ENCODE results near the gene CLASRP.

CLASRP gene

DNA sequence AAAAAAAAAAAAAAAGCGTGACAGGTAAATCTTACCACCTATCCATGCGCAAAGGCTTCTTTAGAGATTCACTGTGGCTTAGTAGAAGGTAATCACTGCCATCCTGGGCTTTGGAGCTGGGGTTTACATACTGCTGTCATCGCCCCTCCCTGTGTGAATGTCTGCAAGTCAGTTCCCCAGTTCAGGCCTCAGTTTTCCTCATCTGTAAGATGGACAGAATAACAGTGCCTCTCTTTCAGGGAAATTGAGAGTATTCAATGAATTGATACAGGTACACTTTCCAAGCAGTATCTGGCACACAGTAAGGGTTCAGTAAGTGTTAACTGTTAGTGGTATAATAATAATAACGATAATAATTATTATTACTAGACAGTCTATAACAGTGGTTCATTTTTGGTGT lies 35.4 kb upstream of the CLASRP start:
- peaks cover 35% of the 10 kb centered on the region for H3K4me1 ChIP-seq (ENCODE audit: control insufficient read depth, insufficient read depth, low read length)
- no peaks in the 10 kb centered on the region for H3K36me3 ChIP-seq (ENCODE audit: control insufficient read depth, insufficient read depth, low read length)
- no peak overlapping the region for H3K9ac ChIP-seq (ENCODE audit: low read length)
- no peak overlapping the region for H3K4me3 ChIP-seq (ENCODE audit: low read length)
- no peaks in the 10 kb centered on the region for H3K27me3 ChIP-seq (ENCODE audit: control insufficient read depth, insufficient read depth, low read length)
- H3K9me3 ChIP-seq (ENCODE audit: control insufficient read depth, low read length): no peaks in the 10 kb centered on the region

DNA sequence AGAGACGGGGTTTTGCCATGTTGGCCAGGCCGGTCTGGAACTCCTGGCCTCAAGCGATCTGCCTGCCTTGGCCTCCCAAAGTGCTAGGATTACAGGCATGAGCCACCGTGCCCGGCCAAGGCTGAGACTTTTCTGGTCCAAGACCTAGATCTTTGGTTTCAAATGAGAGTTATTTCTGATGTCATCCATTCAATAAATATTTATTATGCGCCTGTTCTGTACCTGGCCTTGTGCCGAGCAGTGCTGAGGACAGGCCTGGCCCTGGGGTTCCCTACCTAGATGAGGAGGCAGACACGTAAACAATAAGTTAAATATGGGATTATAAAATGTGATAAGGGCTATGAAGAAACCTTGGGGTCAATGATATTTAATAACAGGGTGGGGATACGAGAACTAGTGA lies 33.1 kb upstream of the CLASRP start:
- no peaks in the 10 kb centered on the region for H3K36me3 ChIP-seq (ENCODE audit: control insufficient read depth, insufficient read depth, low read length)
- H3K4me3 ChIP-seq (ENCODE audit: low read length): no peak overlapping the region
- H3K9me3 ChIP-seq (ENCODE audit: control insufficient read depth, low read length): no peaks in the 10 kb centered on the region
- H3K9ac ChIP-seq (ENCODE audit: low read length): peak overlapping the region; percentile 2
- H3K4me1 ChIP-seq (ENCODE audit: control insufficient read depth, insufficient read depth, low read length): peaks cover 46% of the 10 kb centered on the region
- H3K27me3 ChIP-seq (ENCODE audit: control insufficient read depth, insufficient read depth, low read length): no peaks in the 10 kb centered on the region

DNA sequence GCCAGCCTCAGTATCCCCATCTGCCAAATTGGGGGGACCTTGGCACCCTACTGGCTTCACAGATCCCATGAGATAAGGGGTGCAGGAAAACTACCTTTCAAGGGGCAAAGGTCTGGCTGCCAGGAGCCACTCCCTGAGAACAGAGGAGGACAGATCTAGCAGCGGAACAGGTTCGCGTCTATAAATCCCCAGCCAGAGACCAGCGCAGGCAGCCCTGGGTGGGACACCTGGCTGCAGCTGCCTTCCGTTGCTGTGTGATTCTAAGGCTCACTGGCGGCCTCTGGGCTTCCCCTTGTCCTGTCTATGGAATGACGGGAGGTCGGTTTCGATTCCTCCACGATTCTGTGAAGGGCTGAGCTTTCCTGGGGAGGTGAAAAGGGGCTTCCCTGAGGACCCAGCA lies 30.3 kb upstream of the CLASRP start:
- Histone ChIP-seq H3K9me3 (ENCODE audit: control insufficient read depth, low read length) (no peaks in the 10 kb centered on the region), H3K4me3 (ENCODE audit: low read length) (no peak overlapping the region), H3K9ac (ENCODE audit: low read length) (peak overlapping the region; percentile 72), H3K27me3 (ENCODE audit: control insufficient read depth, insufficient read depth, low read length) (no peaks in the 10 kb centered on the region), H3K36me3 (ENCODE audit: control insufficient read depth, insufficient read depth, low read length) (no peaks in the 10 kb centered on the region), H3K4me1 (ENCODE audit: control insufficient read depth, insufficient read depth, low read length) (peaks cover 36% of the 10 kb centered on the region)

DNA sequence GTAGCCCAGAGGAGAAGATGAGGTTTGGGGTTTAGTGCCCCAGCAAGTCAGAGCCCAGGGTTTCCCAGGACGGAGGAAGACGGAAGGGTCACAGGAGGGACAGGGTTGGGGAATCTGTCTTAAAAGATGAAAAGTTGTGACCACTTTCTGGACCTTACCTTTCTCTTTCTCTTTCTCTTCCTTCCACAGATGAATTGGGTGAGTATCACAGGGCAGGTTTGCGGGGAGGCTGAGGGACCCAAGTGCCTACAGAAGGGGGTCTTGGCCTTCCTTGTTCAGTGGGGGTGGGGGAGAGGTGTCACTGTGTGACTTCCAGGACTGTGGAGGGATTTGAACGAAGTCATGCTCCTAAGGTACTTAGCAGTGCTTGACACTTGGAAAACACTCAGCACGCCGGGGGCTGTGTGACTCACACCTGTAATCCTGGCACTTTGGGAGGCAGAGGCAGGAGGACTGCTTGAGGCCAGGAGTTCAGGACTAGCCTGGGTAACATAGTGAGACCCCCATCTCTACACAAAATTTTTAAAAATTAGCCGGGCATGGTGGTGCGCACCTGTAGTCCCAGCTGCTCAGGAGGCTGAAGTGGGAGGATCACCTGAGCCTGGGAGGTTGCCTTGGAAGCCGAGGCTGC lies 29.1 kb upstream of the CLASRP start:
- H3K4me3 ChIP-seq (ENCODE audit: low read length): no peak overlapping the region
- H3K36me3 ChIP-seq (ENCODE audit: control insufficient read depth, insufficient read depth, low read length): no peaks in the 10 kb centered on the region
- peaks cover 36% of the 10 kb centered on the region for H3K4me1 ChIP-seq (ENCODE audit: control insufficient read depth, insufficient read depth, low read length)
- H3K9ac ChIP-seq (ENCODE audit: low read length): no peak overlapping the region
- no peaks in the 10 kb centered on the region for H3K27me3 ChIP-seq (ENCODE audit: control insufficient read depth, insufficient read depth, low read length)
- H3K9me3 ChIP-seq (ENCODE audit: control insufficient read depth, low read length): no peaks in the 10 kb centered on the region

DNA sequence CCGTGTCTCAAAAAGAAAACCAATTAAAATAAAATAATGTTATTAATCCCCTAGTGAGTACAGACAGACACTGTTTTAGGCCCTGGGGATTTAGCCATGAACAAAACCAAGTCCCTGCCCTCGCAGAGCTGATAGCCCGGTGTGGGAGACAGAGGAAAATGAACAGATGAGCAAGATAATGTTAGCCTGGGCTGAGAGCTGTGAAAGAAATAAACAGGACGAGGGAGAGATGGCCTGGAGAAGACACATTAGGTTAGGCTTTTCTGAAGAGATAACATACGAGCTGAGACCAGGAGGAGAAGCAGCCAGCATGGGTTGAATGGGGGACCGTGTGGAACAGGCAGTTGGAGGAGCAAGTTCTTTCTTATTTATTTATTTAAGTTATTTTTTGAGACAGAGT lies 28.5 kb upstream of the CLASRP start:
- H3K4me1 ChIP-seq (ENCODE audit: control insufficient read depth, insufficient read depth, low read length): peaks cover 33% of the 10 kb centered on the region
- H3K9me3 ChIP-seq (ENCODE audit: control insufficient read depth, low read length): no peaks in the 10 kb centered on the region

DNA sequence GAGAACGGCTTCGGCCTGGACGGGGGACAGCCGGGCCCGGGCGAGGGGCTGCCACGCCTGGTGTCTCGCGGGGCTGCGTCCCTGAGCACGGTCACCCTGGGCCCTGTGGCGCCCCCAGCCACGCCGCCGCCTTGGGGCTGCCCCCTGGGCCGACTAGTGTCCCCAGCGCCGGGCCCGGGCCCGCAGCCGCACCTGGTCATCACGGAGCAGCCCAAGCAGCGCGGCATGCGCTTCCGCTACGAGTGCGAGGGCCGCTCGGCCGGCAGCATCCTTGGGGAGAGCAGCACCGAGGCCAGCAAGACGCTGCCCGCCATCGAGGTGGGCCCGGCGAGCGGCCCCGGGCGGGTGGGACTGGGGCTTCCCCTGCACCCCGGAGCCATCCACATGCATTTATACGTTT lies 26.9 kb upstream of the CLASRP start:
- Histone ChIP-seq H3K4me1 (ENCODE audit: control insufficient read depth, insufficient read depth, low read length) (peaks cover 20% of the 10 kb centered on the region), H3K9ac (ENCODE audit: low read length) (no peak overlapping the region), H3K9me3 (ENCODE audit: control insufficient read depth, low read length) (no peaks in the 10 kb centered on the region), H3K4me3 (ENCODE audit: low read length) (no peak overlapping the region), H3K36me3 (ENCODE audit: control insufficient read depth, insufficient read depth, low read length) (no peaks in the 10 kb centered on the region), H3K27me3 (ENCODE audit: control insufficient read depth, insufficient read depth, low read length) (no peaks in the 10 kb centered on the region)

More for the DNA sequence above, 28.5 kb upstream of the CLASRP start:
- Histone ChIP-seq H3K9ac (ENCODE audit: low read length) (no peak overlapping the region), H3K4me3 (ENCODE audit: low read length) (no peak overlapping the region), H3K36me3 (ENCODE audit: control insufficient read depth, insufficient read depth, low read length) (no peaks in the 10 kb centered on the region), H3K27me3 (ENCODE audit: control insufficient read depth, insufficient read depth, low read length) (no peaks in the 10 kb centered on the region)

DNA sequence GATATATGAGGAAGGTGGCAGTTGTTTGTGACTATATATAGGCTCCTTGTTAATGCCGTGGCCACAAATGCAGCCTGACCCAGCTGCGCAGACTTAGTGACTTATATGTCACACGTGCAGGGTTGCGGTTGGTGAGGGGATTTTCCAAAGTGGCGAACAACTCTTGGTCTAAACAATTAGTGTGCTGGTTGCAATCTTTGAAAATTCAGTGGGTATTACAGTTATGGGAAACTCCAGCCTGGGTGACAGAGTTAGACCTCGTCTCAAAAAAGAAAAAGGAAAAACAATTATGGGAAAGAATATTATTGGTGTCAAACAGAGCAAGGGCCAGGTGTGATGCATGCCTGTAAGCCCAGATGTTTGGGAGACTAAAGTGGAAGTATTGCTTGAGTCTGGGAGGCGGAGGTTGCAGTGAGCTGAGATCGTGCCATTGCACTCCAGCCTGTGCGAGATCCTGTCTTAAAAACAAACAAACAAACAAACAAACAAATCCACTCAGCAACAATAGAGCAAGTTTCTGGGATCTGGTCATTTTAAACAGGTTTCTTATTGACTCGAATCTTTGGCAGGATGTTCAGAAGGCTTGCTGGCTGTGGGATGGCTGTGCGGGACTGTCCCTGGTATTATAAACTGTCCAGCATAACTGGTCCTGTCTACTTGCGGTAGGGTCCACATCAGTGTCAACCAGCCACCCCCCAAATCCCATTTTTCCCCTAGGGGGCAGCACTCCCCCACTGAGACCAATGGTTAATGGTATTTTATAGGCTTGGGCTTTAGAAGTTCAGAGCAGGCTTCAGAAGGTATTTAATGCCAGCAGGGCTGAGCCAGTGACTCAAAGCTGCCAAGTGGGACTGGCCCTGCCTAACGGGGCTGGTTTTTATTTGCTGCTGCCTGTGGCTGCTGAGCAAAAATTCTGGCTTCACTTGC lies 22.2 kb upstream of the CLASRP start:
- no peak overlapping the region for H3K9ac ChIP-seq (ENCODE audit: low read length)
- H3K4me3 ChIP-seq (ENCODE audit: low read length): no peak overlapping the region
- H3K27me3 ChIP-seq (ENCODE audit: control insufficient read depth, insufficient read depth, low read length): no peaks in the 10 kb centered on the region
- no peaks in the 10 kb centered on the region for H3K36me3 ChIP-seq (ENCODE audit: control insufficient read depth, insufficient read depth, low read length)
- no peaks in the 10 kb centered on the region for H3K9me3 ChIP-seq (ENCODE audit: control insufficient read depth, low read length)
- no peaks in the 10 kb centered on the region for H3K4me1 ChIP-seq (ENCODE audit: control insufficient read depth, insufficient read depth, low read length)

DNA sequence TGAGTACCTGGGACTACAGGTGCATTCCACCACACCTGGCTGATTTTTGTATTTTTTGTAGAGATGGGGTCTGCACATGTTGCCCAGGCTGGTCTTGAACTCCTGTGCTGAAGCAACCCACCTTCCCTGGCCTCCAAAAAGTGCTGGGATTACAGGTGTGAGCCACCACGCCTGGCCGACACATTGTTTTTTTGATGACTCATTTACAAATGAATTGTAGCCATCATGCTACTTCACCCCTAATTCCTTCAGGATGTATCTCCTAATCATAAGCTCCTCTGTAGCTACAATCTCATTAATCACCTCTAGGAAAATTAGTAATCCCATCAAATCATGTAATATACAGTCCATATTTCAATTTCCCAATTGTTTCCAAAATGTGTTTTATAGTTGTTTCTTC lies 19.7 kb upstream of the CLASRP start:
- Histone ChIP-seq H3K9ac (ENCODE audit: low read length) (no peak overlapping the region), H3K27me3 (ENCODE audit: control insufficient read depth, insufficient read depth, low read length) (no peaks in the 10 kb centered on the region), H3K4me1 (ENCODE audit: control insufficient read depth, insufficient read depth, low read length) (no peaks in the 10 kb centered on the region), H3K36me3 (ENCODE audit: control insufficient read depth, insufficient read depth, low read length) (no peaks in the 10 kb centered on the region), H3K9me3 (ENCODE audit: control insufficient read depth, low read length) (no peaks in the 10 kb centered on the region), H3K4me3 (ENCODE audit: low read length) (no peak overlapping the region)

DNA sequence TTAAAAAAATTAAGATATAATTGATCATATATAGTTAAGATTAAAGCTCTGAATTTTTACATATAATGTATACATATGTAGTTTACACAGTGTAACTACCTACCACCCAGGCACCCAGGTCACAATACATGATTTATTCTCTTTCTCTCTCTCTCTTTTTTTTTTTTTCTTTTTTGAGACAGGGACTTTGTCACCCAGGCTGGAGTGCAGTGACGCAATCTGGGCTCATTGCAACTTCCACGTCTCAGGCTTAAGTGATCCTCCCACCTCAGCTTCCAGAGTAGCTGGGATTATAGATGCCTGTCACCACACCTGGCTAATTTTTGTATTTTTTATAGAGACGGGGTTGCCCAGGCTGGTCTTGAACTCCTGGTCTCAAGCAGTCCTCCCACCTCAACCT lies 18.8 kb upstream of the CLASRP start:
- H3K27me3 ChIP-seq (ENCODE audit: control insufficient read depth, insufficient read depth, low read length): no peaks in the 10 kb centered on the region
- H3K36me3 ChIP-seq (ENCODE audit: control insufficient read depth, insufficient read depth, low read length): no peaks in the 10 kb centered on the region
- no peak overlapping the region for H3K4me3 ChIP-seq (ENCODE audit: low read length)
- no peaks in the 10 kb centered on the region for H3K4me1 ChIP-seq (ENCODE audit: control insufficient read depth, insufficient read depth, low read length)
- no peak overlapping the region for H3K9ac ChIP-seq (ENCODE audit: low read length)
- H3K9me3 ChIP-seq (ENCODE audit: control insufficient read depth, low read length): no peaks in the 10 kb centered on the region

DNA sequence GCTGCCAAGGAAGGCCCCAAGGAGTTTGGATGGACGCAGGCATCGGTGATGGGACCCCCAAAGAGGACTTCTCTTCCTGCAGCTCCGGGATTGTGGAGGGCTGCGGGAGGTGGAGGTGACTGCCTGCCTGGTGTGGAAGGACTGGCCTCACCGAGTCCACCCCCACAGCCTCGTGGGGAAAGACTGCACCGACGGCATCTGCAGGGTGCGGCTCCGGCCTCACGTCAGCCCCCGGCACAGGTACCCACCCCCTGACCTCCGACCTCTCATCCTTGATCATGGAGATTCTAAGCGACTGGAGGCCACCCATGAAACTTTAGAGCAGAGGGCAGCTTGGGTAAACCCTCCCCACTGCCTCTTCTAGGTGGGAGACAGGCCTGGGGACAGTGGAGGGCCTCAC lies 16.9 kb upstream of the CLASRP start:
- Histone ChIP-seq H3K9ac (ENCODE audit: low read length) (no peak overlapping the region), H3K4me1 (ENCODE audit: control insufficient read depth, insufficient read depth, low read length) (no peaks in the 10 kb centered on the region), H3K36me3 (ENCODE audit: control insufficient read depth, insufficient read depth, low read length) (no peaks in the 10 kb centered on the region), H3K9me3 (ENCODE audit: control insufficient read depth, low read length) (no peaks in the 10 kb centered on the region), H3K27me3 (ENCODE audit: control insufficient read depth, insufficient read depth, low read length) (no peaks in the 10 kb centered on the region), H3K4me3 (ENCODE audit: low read length) (no peak overlapping the region)

DNA sequence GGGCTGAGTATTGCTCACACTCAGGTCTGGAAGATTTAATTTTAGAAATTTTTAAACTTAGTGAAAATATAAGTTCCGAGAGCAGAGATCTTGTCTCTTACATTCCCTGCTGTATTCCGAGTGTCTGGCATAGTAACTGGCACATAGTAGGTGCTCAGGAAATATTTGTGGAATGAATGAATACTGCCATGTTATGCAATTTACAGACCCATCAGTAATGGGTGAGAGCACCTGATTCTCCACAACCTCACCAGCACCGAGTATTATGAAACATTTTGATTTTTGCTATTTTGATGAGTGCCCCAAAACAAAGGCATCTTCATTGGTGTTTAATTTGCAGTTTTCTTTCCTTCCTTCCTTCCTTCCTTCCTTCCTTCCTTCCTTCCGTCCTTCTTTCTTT lies 15.8 kb upstream of the CLASRP start:
- Histone ChIP-seq H3K9ac (ENCODE audit: low read length) (no peak overlapping the region), H3K4me1 (ENCODE audit: control insufficient read depth, insufficient read depth, low read length) (no peaks in the 10 kb centered on the region), H3K4me3 (ENCODE audit: low read length) (no peak overlapping the region), H3K9me3 (ENCODE audit: control insufficient read depth, low read length) (no peaks in the 10 kb centered on the region), H3K36me3 (ENCODE audit: control insufficient read depth, insufficient read depth, low read length) (no peaks in the 10 kb centered on the region), H3K27me3 (ENCODE audit: control insufficient read depth, insufficient read depth, low read length) (no peaks in the 10 kb centered on the region)

DNA sequence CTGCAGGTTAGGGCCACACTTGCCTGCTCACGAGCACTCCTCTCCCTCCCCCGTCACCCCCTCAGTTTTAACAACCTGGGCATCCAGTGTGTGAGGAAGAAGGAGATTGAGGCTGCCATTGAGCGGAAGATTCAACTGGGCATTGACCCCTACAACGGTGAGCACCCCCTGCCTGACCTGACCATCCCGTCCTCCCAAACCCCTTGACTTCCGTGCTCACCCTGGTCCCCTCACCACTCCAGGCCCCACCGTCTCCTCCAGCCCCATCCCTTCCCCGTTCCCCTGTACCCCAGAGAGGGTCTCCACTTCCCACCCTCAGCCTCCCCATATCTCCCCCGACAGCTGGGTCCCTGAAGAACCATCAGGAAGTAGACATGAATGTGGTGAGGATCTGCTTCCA lies 13.6 kb upstream of the CLASRP start:
- Histone ChIP-seq H3K4me3 (ENCODE audit: low read length) (no peak overlapping the region), H3K27me3 (ENCODE audit: control insufficient read depth, insufficient read depth, low read length) (no peaks in the 10 kb centered on the region), H3K9ac (ENCODE audit: low read length) (no peak overlapping the region), H3K4me1 (ENCODE audit: control insufficient read depth, insufficient read depth, low read length) (no peaks in the 10 kb centered on the region), H3K36me3 (ENCODE audit: control insufficient read depth, insufficient read depth, low read length) (no peaks in the 10 kb centered on the region), H3K9me3 (ENCODE audit: control insufficient read depth, low read length) (no peaks in the 10 kb centered on the region)
